Measurements from ENCODE around the gene KRT38.
A peak's percentile ranks its signal among the peaks of the same experiment; 100 is the strongest.
"Not testable (repeated sequence)": the region's sequence is repeated elsewhere in the genome, so short reads cannot be mapped to it uniquely, and the experiment has no call there.

KRT38 gene

GRCh38 chr17:41420134-41420533, 20.6 kb downstream of the KRT38 start:
- DNase-seq, result no peak

- no peak for DNase-seq
Measured at GRCh38 chr17:41419716-41420115, 21.1 kb downstream of the KRT38 start.

- DNase-seq, result no peak
Measured at GRCh38 chr17:41418116-41418860, 22.5 kb downstream of the KRT38 start.

- peak; percentile 38 for DNase-seq
Measured at GRCh38 chr17:41417576-41418015, 23.2 kb downstream of the KRT38 start.

- peak; percentile 79 for DNase-seq
Measured at GRCh38 chr17:41417127-41417526, 23.7 kb downstream of the KRT38 start.

GRCh38 chr17:41416479-41416878, 24.3 kb downstream of the KRT38 start:
- peak; percentile 63 for DNase-seq

DNA sequence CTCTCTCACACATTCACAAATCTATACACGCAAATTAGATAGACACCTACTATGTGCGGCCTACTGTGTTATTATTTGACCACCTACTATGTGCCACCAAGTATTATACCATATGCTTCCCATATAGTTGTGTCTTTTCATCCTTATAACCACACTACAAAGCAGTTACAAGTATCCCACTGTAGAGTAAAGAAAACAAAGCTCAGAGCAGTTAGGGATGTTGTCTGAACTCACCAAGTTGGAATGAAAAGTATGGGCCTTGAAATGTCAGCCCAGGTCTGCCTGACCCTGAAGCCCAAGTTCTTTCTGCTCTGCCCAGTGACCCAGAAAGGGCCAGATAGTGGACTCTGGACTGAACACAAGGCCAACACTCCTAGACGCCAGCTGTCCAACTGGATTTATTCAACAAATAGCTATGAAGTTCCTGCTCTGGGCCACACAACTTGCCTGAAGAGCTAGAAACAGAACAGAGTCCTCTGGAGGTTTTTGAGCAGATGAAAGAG, 24.9 kb downstream of the KRT38 start:
- no peak for DNase-seq

GRCh38 chr17:41415411-41415810, 25.4 kb downstream of the KRT38 start:
- DNase-seq, result no peak

- no peak for DNase-seq
Measured at GRCh38 chr17:41413982-41414381, 26.8 kb downstream of the KRT38 start.

- no peak for DNase-seq
Measured at GRCh38 chr17:41413353-41413957, 27.3 kb downstream of the KRT38 start.

- DNase-seq, result no peak
Measured at GRCh38 chr17:41411072-41411840, 29.5 kb downstream of the KRT38 start.

DNA sequence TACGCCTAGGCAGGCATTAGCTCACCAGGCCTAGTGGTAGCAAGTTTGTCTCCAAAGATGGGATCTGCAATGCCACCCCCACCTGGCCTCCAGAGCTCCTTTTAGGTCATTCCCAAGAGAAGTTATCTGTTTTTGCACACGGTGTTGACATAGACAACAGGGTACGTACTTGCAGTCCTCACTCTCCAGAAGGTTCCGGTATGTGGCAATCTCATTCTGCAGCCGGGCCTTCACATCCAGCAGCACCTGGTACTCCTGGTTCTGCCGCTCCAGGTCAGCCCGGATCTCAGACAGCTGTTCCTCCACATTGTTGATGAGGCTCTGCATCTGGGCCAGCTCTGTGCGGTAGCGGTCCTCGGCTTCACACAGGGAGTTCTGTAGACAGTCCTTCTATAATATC, 33.6 kb downstream of the KRT38 start:
- no peak for DNase-seq

DNA sequence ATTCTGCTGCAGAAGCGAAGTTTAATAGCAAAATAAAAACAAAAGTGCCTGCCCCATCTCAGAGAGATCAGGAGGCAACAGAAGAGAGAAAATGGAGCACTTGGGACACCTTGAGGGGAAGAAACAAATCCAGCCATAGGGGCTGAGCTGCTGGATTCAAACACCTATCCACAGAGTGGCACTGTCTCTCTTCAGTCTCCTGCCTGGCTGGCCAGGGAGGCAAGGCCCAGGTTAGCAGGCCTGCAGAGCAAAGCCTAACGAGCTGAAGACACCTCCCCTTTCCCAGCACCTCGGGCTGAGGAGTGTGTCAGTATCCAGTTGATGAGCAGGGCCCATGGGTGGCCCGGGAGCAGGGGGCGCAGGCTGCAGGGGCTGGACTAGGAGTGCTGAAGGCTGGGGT, 34.6 kb downstream of the KRT38 start:
- no peak for DNase-seq

DNA sequence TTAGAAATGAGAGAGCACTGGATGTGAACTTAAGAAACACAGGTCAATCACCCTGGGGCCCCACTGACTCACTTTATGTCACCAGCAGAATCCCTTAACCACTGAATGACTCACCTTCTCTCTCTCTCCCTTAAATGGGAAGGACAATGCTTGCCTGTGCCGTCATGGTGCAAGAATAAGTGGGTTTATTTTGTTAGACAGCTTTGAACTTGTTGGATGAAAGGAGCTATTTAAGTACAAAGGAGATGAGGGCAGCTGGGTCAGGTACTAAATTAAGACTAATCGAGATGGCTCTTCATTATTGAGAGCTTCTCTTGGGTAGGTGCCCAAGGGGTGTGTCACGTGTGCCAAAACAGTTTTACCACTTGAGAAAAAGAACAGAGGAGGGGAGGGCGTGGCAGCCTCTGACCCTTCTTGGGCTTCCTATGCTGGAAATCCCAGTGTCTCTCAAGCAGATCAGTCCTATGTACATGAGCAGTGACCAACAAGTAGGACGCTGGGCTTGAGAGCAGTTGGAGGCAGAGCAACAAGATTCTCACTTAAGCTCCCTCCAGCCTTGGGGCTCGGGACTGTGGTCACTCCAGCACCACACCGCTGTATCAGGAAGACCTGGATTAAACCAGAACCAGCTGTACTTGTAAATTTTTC, 36.6 kb downstream of the KRT38 start:
- peak; percentile 56 for DNase-seq

DNA sequence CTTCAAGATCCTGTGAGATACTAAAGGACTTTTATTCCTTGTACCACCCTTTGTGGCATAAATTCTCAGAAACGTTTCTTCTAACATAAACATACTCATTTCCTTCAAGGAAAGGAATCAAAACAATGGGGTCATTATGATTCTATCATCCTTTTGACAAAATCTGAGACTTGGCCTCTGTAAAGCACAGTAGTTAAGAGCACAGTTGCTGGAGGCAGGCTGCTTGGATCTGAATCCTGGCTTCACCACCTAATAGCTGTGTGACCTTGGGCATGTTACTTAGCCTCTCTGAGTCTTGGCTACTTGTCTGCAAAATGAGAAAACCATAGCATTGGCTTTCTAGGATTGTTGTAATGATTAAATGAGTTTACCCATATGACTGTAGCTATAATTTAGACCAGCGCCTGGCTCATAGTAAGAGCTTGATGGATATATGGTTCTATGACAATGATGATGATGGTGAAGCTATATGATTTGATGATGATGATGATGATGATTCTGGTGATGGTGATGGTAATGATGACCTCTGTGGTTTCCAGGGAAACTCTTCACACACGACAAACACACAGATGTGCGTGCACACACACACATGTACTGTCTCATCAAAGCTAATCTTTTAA, 37.3 kb downstream of the KRT38 start:
- no peak for DNase-seq

DNA sequence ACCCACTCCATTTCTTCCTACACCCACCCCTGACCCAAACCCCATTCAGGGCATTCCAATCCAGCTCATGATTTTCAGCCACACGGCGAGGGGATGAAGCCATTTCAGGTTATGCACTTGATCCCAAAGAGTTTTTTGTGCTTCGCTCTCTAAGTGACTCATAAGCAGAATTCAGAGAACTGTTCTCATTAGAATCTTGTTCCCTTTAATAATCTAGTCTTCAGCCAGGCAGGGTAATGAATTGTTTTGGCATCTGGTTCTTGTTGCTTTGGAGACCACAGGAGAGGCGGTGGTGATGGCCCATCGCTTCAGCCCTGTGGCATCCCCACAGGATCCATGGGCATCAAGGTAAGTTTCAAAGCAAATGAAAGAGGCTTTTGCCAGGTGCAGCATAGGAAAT, 38.6 kb downstream of the KRT38 start:
- no peak for DNase-seq

- no peak for DNase-seq
Measured at GRCh38 chr17:41396996-41397660, 43.7 kb downstream of the KRT38 start, which contains the start of gene KRT31. Gene KRT31, minus strand, starts transcription at chr17:41397608. Its CDS starts 69 bp downstream, at chr17:41397539.

- DNase-seq, result no peak
Measured at GRCh38 chr17:41396340-41396739, 44.4 kb downstream of the KRT38 start.

DNA sequence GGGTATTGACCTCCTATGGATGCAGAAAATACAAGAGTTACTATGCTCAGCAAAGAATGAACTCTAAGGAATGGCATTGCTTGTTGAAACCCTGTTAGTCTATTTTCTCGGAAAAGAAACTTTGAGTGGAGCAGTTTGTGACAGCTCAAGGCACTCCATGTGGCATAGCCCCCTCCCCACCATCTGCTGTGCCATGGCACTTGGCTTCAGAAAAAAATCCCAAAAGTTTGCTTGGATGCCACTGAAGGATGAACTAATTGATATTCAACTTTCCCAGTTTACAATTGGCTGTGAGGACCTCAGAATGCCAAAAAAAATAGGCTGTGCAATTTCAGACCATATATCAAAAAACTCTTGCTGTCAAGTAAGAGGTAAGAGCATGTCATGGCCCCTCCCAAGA, 45.2 kb downstream of the KRT38 start:
- no peak for DNase-seq

DNA sequence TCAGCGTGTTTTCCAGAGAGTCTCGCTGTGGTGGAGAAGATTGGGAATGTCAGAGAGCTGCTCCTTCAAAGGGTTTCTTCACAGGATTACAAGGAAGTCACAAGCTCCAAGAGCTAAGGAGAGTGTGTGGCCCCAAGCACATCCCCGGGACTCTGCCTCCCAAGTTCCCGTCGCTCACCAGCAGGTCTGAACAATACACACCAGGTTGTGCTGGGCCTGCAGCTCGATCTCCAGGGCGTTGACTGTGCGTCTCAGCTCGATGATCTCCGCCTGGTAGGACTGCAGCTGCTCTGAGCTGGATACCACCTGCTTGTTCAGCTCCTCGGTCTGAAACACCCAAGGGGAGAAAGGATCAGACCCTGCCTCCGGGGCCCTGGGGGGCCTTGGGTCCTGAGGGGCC, 45.7 kb downstream of the KRT38 start:
- not testable (repeated sequence) for DNase-seq

DNA sequence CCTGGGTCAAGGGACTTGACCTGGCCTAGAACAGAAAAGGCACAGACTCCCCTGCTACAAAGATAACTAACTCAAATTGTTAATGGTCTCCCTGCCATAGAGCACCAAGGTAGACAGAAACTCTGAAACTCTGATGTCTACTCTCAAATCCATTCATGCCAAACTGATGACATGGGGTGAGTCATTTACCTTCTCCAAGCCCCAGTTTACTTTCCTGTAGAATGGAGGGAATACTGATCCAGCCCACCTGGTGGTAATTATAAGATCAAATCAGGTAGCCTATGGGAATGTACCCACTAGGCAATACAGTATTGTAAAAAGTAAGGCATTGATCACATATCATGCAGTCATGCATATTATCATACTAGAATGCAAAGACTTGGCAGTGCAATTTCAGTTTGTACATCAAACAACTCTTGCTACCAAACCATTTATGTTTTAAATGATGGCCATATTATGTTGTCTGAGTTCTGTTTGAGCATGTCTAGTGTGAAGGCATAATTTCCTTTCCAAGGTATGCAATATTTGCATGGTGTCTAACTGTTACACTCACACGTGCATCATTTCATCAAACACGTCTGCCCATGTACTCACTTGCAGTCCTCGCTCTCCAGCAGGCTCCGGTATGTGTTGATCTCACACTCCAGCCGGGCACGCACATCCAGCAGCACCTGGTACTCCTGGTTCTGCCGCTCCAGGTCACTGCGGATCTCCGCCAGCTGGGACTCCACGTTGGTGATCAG, 46.4 kb downstream of the KRT38 start:
- DNase-seq, result no peak
